HepG2 (cell line): ENCODE measurements around the gene ACSM3. TPM values are rescaled to one million over a fixed set of nuclear protein-coding genes. Genes with fewer than 3 reads are reported as not detected.
A peak's percentile ranks its signal among the peaks of the same experiment; 100 is the strongest.

Experiments used
- ATAC-seq: fragments of 200-7000 bp; cut with Tn5 transposase; 3 replicates; pipeline ENCODE4 v1.9.1; 2020; ENCODE audit warnings: mild to moderate bottlenecking, moderate library complexity
- BruUV-seq: library from RNA; stranded (reverse); fragments of 400-500 nt; replicated peaks from 2 replicates; lab custom pipeline; 2021; lab: Mats Ljungman, UMichigan
- CTCF ChIA-PET: fragments of 300-600 bp; formaldehyde crosslinking; extraction: SDS; loops from one replicate; lab custom pipeline; 2021; ENCODE audit warnings: low total read pairs, inconsistent platforms, low intra/inter-chr PET ratio; lab: Yijun Ruan, JAX
- POLR2A ChIA-PET: fragments of 350-600 bp; sonication (Branson Sonifier 250); formaldehyde crosslinking; loops from one replicate; lab custom pipeline; 2020; ENCODE audit warnings: antibody characterized with exemption, inconsistent platforms; lab: Yijun Ruan, JAX
- DNase-seq: peaks from one replicate; pipeline ENCODE4 v3.0.0-alpha.2; 2015; ENCODE audit warnings: low spot score
- FAIRE-seq: peaks from 3 replicates; lab custom pipeline; 2011; peaks lifted over from hg19 to GRCh38; lab: Jason Lieb, UNC
- H2AFZ ChIP-seq: one replicate; pipeline ENCODE4 v1.6.1; 2011; ENCODE audit warnings: low read length, inconsistent platforms
- H3K27ac ChIP-seq: fragments of 300-600 bp; 3 replicates; pipeline ENCODE4 v1.8.0; 2011; ENCODE audit warnings: mixed run types, mild to moderate bottlenecking, mixed read lengths, low read length, inconsistent platforms; ENCODE audit not compliant: insufficient read depth; ENCODE audit errors: extremely low read length
- H3K27me3 ChIP-seq, 2 experiments: fragments of 200-600 bp in 1 of 2; 2 replicates in 1 of 2; 3 replicates in 1 of 2; pipeline versions ENCODE4 v1.6.0 to v1.8.0; 2011; ENCODE audit warnings: low read length in 2 of 2, mild to moderate bottlenecking in 2 of 2, moderate library complexity in 2 of 2, inconsistent platforms in 1 of 2; ENCODE audit not compliant: insufficient read depth in 2 of 2, control insufficient read depth in 1 of 2
- H3K36me3 ChIP-seq, 2 experiments: fragments of 200-600 bp in 1 of 2; replicated peaks in 1 of 2; 2 replicates in 1 of 2; 3 replicates in 1 of 2; pipeline versions ENCODE4 v1.5.1 to v1.8.0; 2011; ENCODE audit warnings: low read length in 2 of 2, inconsistent platforms in 1 of 2; ENCODE audit not compliant: insufficient read depth in 2 of 2, control insufficient read depth in 1 of 2
- H3K4me1 ChIP-seq: 2 replicates; pipeline ENCODE4 v1.5.1; 2012; ENCODE audit warnings: low read length, inconsistent platforms; ENCODE audit not compliant: insufficient read depth
- H3K4me2 ChIP-seq: 2 replicates; pipeline ENCODE4 v1.6.0; 2011; ENCODE audit warnings: low read depth, low read length, inconsistent platforms
- H3K4me3 ChIP-seq, 3 experiments: fragments of 200-600 bp in 1 of 3; sonication (generic), shearing (Covaris generic) in 1 of 3; replicated peaks in 1 of 3; 2 replicates each; pipeline ENCODE4 v1.5.1; 2011 to 2016; ENCODE audit warnings: low read length in 3 of 3, inconsistent platforms in 2 of 3, low read depth in 2 of 3, mild to moderate bottlenecking in 2 of 3, control low read depth in 1 of 3, mixed read lengths in 1 of 3; ENCODE audit not compliant: insufficient read depth in 1 of 3
- H3K79me2 ChIP-seq: one replicate; pipeline ENCODE4 v1.6.1; 2011; ENCODE audit warnings: low read length, inconsistent platforms; ENCODE audit not compliant: insufficient read depth
- H3K9ac ChIP-seq: 2 replicates; pipeline ENCODE4 v1.6.0; 2011; ENCODE audit warnings: mild to moderate bottlenecking, low read depth, low read length, inconsistent platforms; ENCODE audit not compliant: insufficient read depth
- H3K9me3 ChIP-seq: 2 replicates; pipeline ENCODE4 v1.5.1; 2012; ENCODE audit warnings: mild to moderate bottlenecking, low read length
- H4K20me1 ChIP-seq: 2 replicates; pipeline ENCODE4 v1.6.0; 2011; ENCODE audit warnings: inconsistent platforms, mild to moderate bottlenecking, low read length, moderate library complexity; ENCODE audit not compliant: insufficient read depth
- ETV5 ChIP-seq: IDR thresholded peaks from 2 replicates; pipeline ENCODE4 v1.6.1; 2018; ENCODE audit warnings: missing biosample characterization, missing genetic modification reagents, inconsistent platforms, borderline replicate concordance
- HNRNPH1 ChIP-seq: fragments of 200-400 bp; formaldehyde crosslinking; optimal IDR thresholded peaks from 2 replicates; pipeline ENCODE3; 2017; ENCODE audit warnings: mild to moderate bottlenecking, low read depth, low read length
- JARID2 ChIP-seq: sonication (generic); formaldehyde crosslinking; IDR thresholded peaks from 2 replicates; pipeline ENCODE4 v1.8.1; 2023; ENCODE audit warnings: missing genetic modification reagents, inconsistent platforms; ENCODE audit not compliant: insufficient replicate concordance
- MIER3 ChIP-seq: IDR thresholded peaks from 2 replicates; pipeline ENCODE4 v1.6.1; 2016; ENCODE audit warnings: missing compliant biosample characterization, borderline replicate concordance
- SMYD3 ChIP-seq: sonication (generic); formaldehyde crosslinking; IDR thresholded peaks from 2 replicates; pipeline ENCODE4 v1.8.1; 2023; ENCODE audit warnings: mild to moderate bottlenecking, missing genetic modification reagents
- SP4 ChIP-seq: sonication (generic); formaldehyde crosslinking; IDR thresholded peaks from 2 replicates; pipeline ENCODE4 v1.8.1; 2023; ENCODE audit warnings: mild to moderate bottlenecking, missing genetic modification reagents
- ZNF614 ChIP-seq: IDR thresholded peaks from 2 replicates; pipeline ENCODE4 v1.6.1; 2018; ENCODE audit warnings: missing biosample characterization, missing genetic modification reagents, inconsistent platforms, borderline replicate concordance
- ZNF7 ChIP-seq: IDR thresholded peaks from 2 replicates; pipeline ENCODE4 v1.6.1; 2016; ENCODE audit warnings: missing biosample characterization, missing genetic modification reagents
- ZNF749 ChIP-seq: sonication (generic); formaldehyde crosslinking; IDR thresholded peaks from 2 replicates; pipeline ENCODE4 v1.8.0; 2022; ENCODE audit warnings: mild to moderate bottlenecking, missing genetic modification reagents, moderate library complexity, borderline replicate concordance
- WGBS: methylation state at CpG from one replicate; pipeline ENCODE4 v1.1.6; 2017; ENCODE audit warnings: low lambda C conversion rate; 5-methylcytosine and 5-hydroxymethylcytosine counted together
- in situ Hi-C: cut with HindIII; loops from 2 replicates; pipeline ENCODE4 v1.10.0; 2017; ENCODE audit warnings: low pct_unique_long_range_greater_than_20kb; ENCODE audit not compliant: extremely low pct_ligation_motif_present
- intact Hi-C: fragments of 100-400 bp; cut with micrococcal nuclease; formaldehyde crosslinking; loops from one replicate; pipeline ENCODE4 v1.10.0; 2022; ENCODE audit not compliant: unreplicated experiment
- polyA plus RNA-seq, 8 experiments: library from polyadenylated mRNA; depleted of rRNA in 3 of 8; stranded (reverse) in 7 of 8; unstranded in 1 of 8; fragments of >200 nt; fragmentation: Illumina TruSeq in 4 of 8; extraction: Trizol in 4 of 8; gene quantifications; 2 replicates each; pipeline versions ENCODE4 v1.2.1 to v1.2.3, GENCODE V29; 2011 to 2016; ENCODE audit warnings: low read depth in 4 of 8, missing spikeins in 1 of 8, mixed read lengths in 1 of 8; ENCODE audit not compliant: insufficient read depth in 1 of 8
- total RNA-seq, 5 experiments: library from RNA; depleted of rRNA; stranded (reverse); fragments of >200 nt; fragmentation: Illumina TruSeq; extraction: Trizol; gene quantifications; 2 replicates each; pipeline ENCODE4 v1.2.3, GENCODE V29; 2016; ENCODE audit warnings: low read depth in 1 of 5

Gene ACSM3
- total and polyA plus RNA-seq, 2 of the 13 experiments (the other 11 are each of a cell fraction or from before 2014, with no cell fraction given), result 74.0 to 108 TPM

DNA sequence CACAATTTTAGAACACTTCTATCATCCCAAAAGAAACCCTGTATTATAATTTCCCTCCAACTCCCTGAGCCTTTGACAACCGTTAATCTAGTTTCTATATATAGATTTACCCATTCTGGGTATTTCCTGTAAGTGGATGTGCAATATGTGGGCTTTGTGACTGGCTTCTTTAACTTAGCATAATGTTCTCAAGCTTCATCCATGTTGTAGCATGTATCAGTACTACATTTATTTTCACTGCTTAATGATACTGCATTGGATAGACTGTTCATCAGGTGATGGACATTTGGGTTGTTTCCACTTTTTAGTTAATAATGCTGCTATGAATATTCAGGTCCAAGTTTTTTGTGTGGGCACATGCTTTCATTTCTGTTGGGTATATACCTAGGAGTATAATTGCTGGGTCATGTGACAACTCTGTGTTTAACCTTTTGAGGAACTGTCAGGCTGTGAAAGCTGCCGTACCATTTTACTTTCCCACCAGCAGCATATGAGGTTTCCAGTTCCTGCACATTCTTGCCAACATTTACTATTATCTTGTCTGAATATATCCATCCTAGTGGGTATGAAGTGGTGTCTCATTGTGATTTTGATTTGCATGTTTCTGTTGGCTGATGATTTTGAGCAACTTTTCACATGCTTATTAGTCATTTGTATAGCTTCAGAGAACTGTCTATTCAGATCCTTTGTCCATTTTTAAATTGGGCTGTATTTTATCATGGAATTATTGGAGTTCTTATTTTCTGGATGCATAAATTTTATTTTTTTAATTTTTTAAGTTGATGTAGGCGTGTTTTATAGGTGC, 58.9 kb downstream of the ACSM3 start:
- no peak overlapping the region for H3K4me3 ChIP-seq
- no peaks in the 10 kb centered on the region for H3K79me2 ChIP-seq
- no TSS peak for BruUV-seq
- no peak overlapping the region for H3K9ac ChIP-seq
- no peak for TF ChIP-seq MIER3 (CRISPR knock-in tag)
- TF ChIP-seq SMYD3, result no peak
- TF ChIP-seq ZNF749 (CRISPR knock-in tag), result no peak
- TF ChIP-seq SP4, result no peak
- TF ChIP-seq ZNF614 (CRISPR knock-in tag), result no peak
- TF ChIP-seq ZNF7, result 0 out of 2 replicates have a peak, but pooled peaks have one; percentile 22
- TF ChIP-seq HNRNPH1, result no peak
- TF ChIP-seq ETV5 (CRISPR knock-in tag), result no peak
- no peak for TF ChIP-seq JARID2
- in situ Hi-C loops (no loop called here), intact Hi-C loops (no loop called here)
- H4K20me1 ChIP-seq, result no peaks in the 10 kb centered on the region
- no peak overlapping the region for H3K4me2 ChIP-seq
- no peak for ATAC-seq
- H2AFZ ChIP-seq, result no peak overlapping the region
- WGBS, result 94% methylated on average over 3 of the region's 3 CpGs
- POLR2A ChIA-PET, result no interaction called here
- no peak overlapping the region for H3K27ac ChIP-seq
- no peak for DNase-seq
- H3K9me3 ChIP-seq, result no peaks in the 10 kb centered on the region
- CTCF ChIA-PET, result no interaction called here
- H3K4me1 ChIP-seq, result no peaks in the 10 kb centered on the region
- no peaks in the 10 kb centered on the region for H3K27me3 ChIP-seq
- peaks cover 6 to 40% of the 10 kb centered on the region in 2 experiments for H3K36me3 ChIP-seq
- no peak for FAIRE-seq
